HT-29 (cell line): ENCODE data around the gene LDLR. TPM values are rescaled to one million over a fixed set of nuclear protein-coding genes. Genes with fewer than 3 reads are reported as not detected.
"Not testable (repeated sequence)": the region's sequence is repeated elsewhere in the genome, so short reads cannot be mapped to it uniquely, and the experiment has no call there.

Experiments used
- DNase-seq: peaks from one replicate; pipeline ENCODE4 v3.0.0-alpha.2; 2015; ENCODE audit warnings: low spot score
- total RNA-seq: library from RNA; depleted of rRNA; stranded (reverse); fragments of >200 nt; shearing (Covaris generic); gene quantifications from 2 replicates; pipeline ENCODE4 v1.2.3, GENCODE V29; 2014

The LDLR gene
- total RNA-seq, 1 experiment from 2014 or later = 218 TPM

GRCh38 chr19:11105014-11105636 is 15.9 kb downstream of the LDLR start:
- no peak for DNase-seq

GRCh38 chr19:11106477-11106876 is 17.2 kb downstream of the LDLR start:
- no peak for DNase-seq

GRCh38 chr19:11108746-11109145 is 19.5 kb downstream of the LDLR start:
- DNase-seq = no peak

- DNase-seq = no peak
These were observed 22.0 kb downstream of the LDLR start for GRCh38 chr19:11111117-11111770.

GRCh38 chr19:11111771-11112144 is 22.5 kb downstream of the LDLR start:
- no peak for DNase-seq

GRCh38 chr19:11113140-11113708 is 24.0 kb downstream of the LDLR start:
- no peak for DNase-seq

- DNase-seq = no peak
These were observed 25.8 kb downstream of the LDLR start for GRCh38 chr19:11115042-11115441.

GRCh38 chr19:11115895-11116446 is 26.7 kb downstream of the LDLR start:
- DNase-seq = no peak

- no peak for DNase-seq
These were observed 27.2 kb downstream of the LDLR start for GRCh38 chr19:11116507-11116906.

- DNase-seq = not testable (repeated sequence)
These were observed 32.7 kb downstream of the LDLR start for GRCh38 chr19:11121963-11122362.

- no peak for DNase-seq
These were observed 33.9 kb downstream of the LDLR start for GRCh38 chr19:11123114-11123513.

GRCh38 chr19:11124157-11124556 is 34.9 kb downstream of the LDLR start:
- DNase-seq = not testable (repeated sequence)

- DNase-seq = peak; percentile 75
These were observed 36.9 kb downstream of the LDLR start for GRCh38 chr19:11125994-11126685.

GRCh38 chr19:11127905-11128304 is 38.6 kb downstream of the LDLR start:
- DNase-seq = no peak

GRCh38 chr19:11130824-11131455 is 41.7 kb downstream of the LDLR start:
- DNase-seq = peak; percentile 82

- no peak for DNase-seq
These were observed 42.2 kb downstream of the LDLR start for GRCh38 chr19:11131471-11131870.

GRCh38 chr19:11136400-11137101 is 47.3 kb downstream of the LDLR start:
- no peak for DNase-seq

GRCh38 chr19:11137542-11138384 is 48.5 kb downstream of the LDLR start:
- peak; percentile 70 for DNase-seq

- peak; percentile 74 for DNase-seq
These were observed 49.5 kb downstream of the LDLR start for GRCh38 chr19:11138601-11139300.
